Motor neuron (in vitro differentiated cells): Measurements from ENCODE around the gene PARVB. TPM values are rescaled to one million over a fixed set of nuclear protein-coding genes. Genes with fewer than 3 reads are reported as not detected.

ENCODE experiments used
- ATAC-seq, 8 experiments: fragments of 200-7000 bp; cut with Tn5 transposase; replicated peaks in 6 of 8; 2 replicates each; pipeline ENCODE4 v1.8.0; 2021; ENCODE audit warnings: mild to moderate bottlenecking in 8 of 8, moderate library complexity in 8 of 8
- H3K27ac ChIP-seq, 2 donors: fragments of 250-450 bp; sonication (Bioruptor Pico); 2 replicates each; pipeline ENCODE4 v1.9.0; 2021; ENCODE audit warnings: antibody characterized with exemption in 2 of 2, mild to moderate bottlenecking in 2 of 2, moderate library complexity in 1 of 2
- H3K4me1 ChIP-seq, 2 donors: fragments of 250-450 bp; sonication (Bioruptor Pico); replicated peaks in 1 of 2; 2 replicates each; pipeline ENCODE4 v1.6.1; 2021; ENCODE audit warnings: antibody characterized with exemption in 2 of 2, mild to moderate bottlenecking in 2 of 2, moderate library complexity in 1 of 2
- H3K4me3 ChIP-seq, 5 donors: fragments of 250-450 bp; sonication (Bioruptor Pico); 2 replicates each; pipeline ENCODE4 v1.9.0; 2021; ENCODE audit warnings: antibody characterized with exemption in 5 of 5, mild to moderate bottlenecking in 5 of 5, moderate library complexity in 4 of 5
- WGBS, 10 experiments: fragments of 450-650 bp; shearing (Covaris generic); methylation state at CpG; one replicate each; pipeline ENCODE4 v1.0.0; 2022; 5-methylcytosine and 5-hydroxymethylcytosine counted together
- in situ Hi-C, 9 experiments: fragments of 400-800 bp; cut with MboI; loops; one replicate each; pipeline ENCODE4 v1.15.0; 2021; ENCODE audit warnings: low sequenced_read_pairs in 9 of 9, low pct_unique_long_range_greater_than_20kb in 2 of 9; ENCODE audit not compliant: unreplicated experiment in 9 of 9
- total RNA-seq, 8 experiments: library from RNA; unstranded; fragments of 300-600 nt; gene quantifications; 2 replicates each; pipeline versions ENCODE4 v1.2.3 to v1.2.4, GENCODE V29; 2022

The PARVB gene
- total RNA-seq, result 10 to 100 TPM in 3 of 8 experiments, 1 to 10 TPM in 3, under 1 TPM in 2; 0.65 to 66.5 (median 3.3) TPM

- ATAC-seq, result peak in 7 of 8 experiments; percentile 2 to 56 (median 18)
- in situ Hi-C loops, result loop anchor here in 1 of 9 experiments (25.0 kb wide), 1 partner anchor 613 kb away; no protein-coding TSS in a partner anchor
- H3K4me1 ChIP-seq, result peaks cover 0 to 10% of the 10 kb centered on the region in 2 donors
- 0% methylated on average over 2 to 3 of the region's 83 CpGs; no CpG with 5 or more reads in 8 of the 10 experiments for WGBS, 10 experiments
- H3K4me3 ChIP-seq, result peak within 1 kb of the TSS in 3 of 5 donors; percentile 20 to 24 (median 20)
- no peak within 1 kb of the TSS for H3K27ac ChIP-seq
Observed at GRCh38 chr22:44024288-44024921, at the start of gene PARVB. TSS of gene PARVB (plus strand) at chr22:44024302. CDS start at chr22:44024340, 38 bp downstream.

GRCh38 chr22:43975041-43975440, 49.1 kb upstream of the PARVB start:
- WGBS, 10 experiments, result 80 to 100% (median 100%) methylated on average over 1 of the region's 4 CpGs; no CpG with 5 or more reads in 7 of the 10 experiments
- no peaks in the 10 kb centered on the region for H3K4me1 ChIP-seq
- no peak overlapping the region for H3K27ac ChIP-seq
- ATAC-seq, result no peak
- in situ Hi-C loops, result loop anchor here in 4 of 9 experiments (25.0 kb wide), 1 partner anchor 662 kb away; no protein-coding TSS in a partner anchor
- H3K4me3 ChIP-seq, result no peak overlapping the region

- in situ Hi-C loops, result loop anchor here in 4 of 9 experiments (25.0 kb wide), 1 partner anchor 660 kb away; no protein-coding TSS in a partner anchor
- H3K27ac ChIP-seq, result no peak overlapping the region
- H3K4me1 ChIP-seq, result no peaks in the 10 kb centered on the region
- H3K4me3 ChIP-seq, result no peak overlapping the region
- ATAC-seq, result no peak
- WGBS, 10 experiments, result 69 to 100% (median 93%) methylated on average over 2 to 8 of the region's 19 CpGs; no CpG with 5 or more reads in 3 of the 10 experiments
Observed at GRCh38 chr22:43976861-43977795, 47.0 kb upstream of the PARVB start.

GRCh38 chr22:43978558-43978957, 45.5 kb upstream of the PARVB start:
- in situ Hi-C loops, result loop anchor here in 4 of 9 experiments (25.0 kb wide), 1 partner anchor 659 kb away; no protein-coding TSS in a partner anchor
- Histone ChIP-seq H3K4me3 (no peak overlapping the region), H3K27ac (no peak overlapping the region), H3K4me1 (no peaks in the 10 kb centered on the region)
- ATAC-seq, result no peak
- WGBS, 10 experiments, result 100% methylated on average over 1 to 3 of the region's 4 CpGs; no CpG with 5 or more reads in 5 of the 10 experiments

GRCh38 chr22:43980579-43980978, 43.5 kb upstream of the PARVB start:
- H3K4me3 ChIP-seq, result no peak overlapping the region
- no peak for ATAC-seq
- in situ Hi-C loops, result loop anchor here in 4 of 9 experiments (25.0 kb wide), 1 partner anchor 657 kb away; no protein-coding TSS in a partner anchor
- H3K27ac ChIP-seq, result no peak overlapping the region
- H3K4me1 ChIP-seq, result no peaks in the 10 kb centered on the region
- 80 to 100% (median 94%) methylated on average over 1 to 2 of the region's 7 CpGs; no CpG with 5 or more reads in 6 of the 10 experiments for WGBS, 10 experiments

GRCh38 chr22:43980996-43981395, 43.1 kb upstream of the PARVB start:
- ATAC-seq, result no peak
- no peaks in the 10 kb centered on the region for H3K4me1 ChIP-seq
- H3K4me3 ChIP-seq, result no peak overlapping the region
- no peak overlapping the region for H3K27ac ChIP-seq
- WGBS, 10 experiments, result 91 to 100% (median 96%) methylated on average over 1 to 11 of the region's 17 CpGs; no CpG with 5 or more reads in 3 of the 10 experiments
- in situ Hi-C loops, result loop anchor here in 4 of 9 experiments (25.0 kb wide), 1 partner anchor 656 kb away; no protein-coding TSS in a partner anchor

GRCh38 chr22:43983808-43984207, 40.3 kb upstream of the PARVB start:
- Histone ChIP-seq H3K27ac (no peak overlapping the region), H3K4me3 (no peak overlapping the region), H3K4me1 (no peaks in the 10 kb centered on the region)
- in situ Hi-C loops, result loop anchor here in 4 of 9 experiments (25.0 kb wide), 1 partner anchor 653 kb away; no protein-coding TSS in a partner anchor
- WGBS, 10 experiments, result 40 to 100% (median 97%) methylated on average over 1 to 16 of the region's 16 CpGs; no CpG with 5 or more reads in 2 of the 10 experiments
- ATAC-seq, result no peak

GRCh38 chr22:43985532-43985931, 38.6 kb upstream of the PARVB start:
- Histone ChIP-seq H3K4me1 (no peaks in the 10 kb centered on the region), H3K4me3 (no peak overlapping the region), H3K27ac (no peak overlapping the region)
- 60 to 100% (median 86%) methylated on average over 3 to 12 of the region's 12 CpGs for WGBS, 10 experiments
- ATAC-seq, result no peak
- in situ Hi-C loops, result loop anchor here in 4 of 9 experiments (25.0 kb wide), 1 partner anchor 652 kb away; no protein-coding TSS in a partner anchor

GRCh38 chr22:43988116-43988820, 35.8 kb upstream of the PARVB start:
- Histone ChIP-seq H3K27ac (no peak overlapping the region), H3K4me1 (peaks cover under 1% of the 10 kb centered on the region in 2 donors), H3K4me3 (no peak overlapping the region)
- ATAC-seq, result no peak
- 40 to 93% (median 77%) methylated on average over 1 to 8 of the region's 8 CpGs for WGBS, 10 experiments
- in situ Hi-C loops, result loop anchor here in 4 of 9 experiments (25.0 kb wide), 1 partner anchor 649 kb away; no protein-coding TSS in a partner anchor

GRCh38 chr22:43988960-43989359, 35.1 kb upstream of the PARVB start:
- no peak for ATAC-seq
- H3K4me1 ChIP-seq, result peaks cover 5 to 7% of the 10 kb centered on the region in 2 donors
- in situ Hi-C loops, result loop anchor here in 4 of 9 experiments (25.0 kb wide), 1 partner anchor 648 kb away; no protein-coding TSS in a partner anchor
- 84 to 98% (median 91%) methylated on average over 4 to 7 of the region's 10 CpGs; no CpG with 5 or more reads in 4 of the 10 experiments for WGBS, 10 experiments
- H3K27ac ChIP-seq, result no peak overlapping the region
- H3K4me3 ChIP-seq, result no peak overlapping the region

GRCh38 chr22:43990044-43990443, 34.1 kb upstream of the PARVB start:
- Histone ChIP-seq H3K4me1 (peaks cover 5 to 9% of the 10 kb centered on the region in 2 donors), H3K4me3 (no peak overlapping the region), H3K27ac (no peak overlapping the region)
- in situ Hi-C loops, result loop anchor here in 7 of 9 experiments (10.0 to 25.0 kb wide), 3 partner anchors 95 to 647 kb away; no protein-coding TSS in a partner anchor
- WGBS, 10 experiments, result 75 to 100% (median 91%) methylated on average over 3 to 13 of the region's 13 CpGs; no CpG with 5 or more reads in 2 of the 10 experiments
- ATAC-seq, result no peak
